Progenitor cell of endocrine pancreas (in vitro differentiated cells): ENCODE measurements around the gene SULT1C4. TPM values are rescaled to one million over a fixed set of nuclear protein-coding genes. Genes with fewer than 3 reads are reported as not detected.

Experiments
- DNase-seq: peaks from one replicate; pipeline ENCODE4 v3.0.0; 2021; ENCODE audit warnings: low spot score; ENCODE audit not compliant: unreplicated experiment
- H3K27ac Mint-ChIP-seq: 2 replicates; pipeline ENCODE4 v1.8.0; 2021; ENCODE audit warnings: mild to moderate bottlenecking, moderate library complexity, mixed read lengths
- H3K27me3 Mint-ChIP-seq: 2 replicates; pipeline ENCODE4 v1.8.0; 2021; ENCODE audit warnings: mixed read lengths
- H3K36me3 Mint-ChIP-seq: 2 replicates; pipeline ENCODE4 v1.8.0; 2022; ENCODE audit warnings: mixed read lengths; ENCODE audit not compliant: insufficient read depth
- H3K4me1 Mint-ChIP-seq: 2 replicates; pipeline ENCODE4 v1.8.0; 2021; ENCODE audit warnings: low read depth, mixed read lengths
- H3K4me3 Mint-ChIP-seq: 2 replicates; pipeline ENCODE4 v1.8.0; 2021; ENCODE audit warnings: low read depth, mild to moderate bottlenecking, moderate library complexity, mixed read lengths
- H3K9me3 Mint-ChIP-seq: 2 replicates; pipeline ENCODE4 v1.8.0; 2021; ENCODE audit warnings: low read depth, mixed read lengths
- CTCF ChIP-seq: fragments of 200-600 bp; sonication (generic); IDR thresholded peaks from one replicate; pipeline ENCODE4 v1.5.0; 2021; ENCODE audit warnings: antibody characterized with exemption, mild to moderate bottlenecking; ENCODE audit not compliant: unreplicated experiment
- total RNA-seq: library from RNA; stranded (reverse); gene quantifications from 2 replicates; pipeline ENCODE4 v1.2.1, GENCODE V29; 2021

The SULT1C4 gene
- total RNA-seq, 1 donor from 2014 or later: 35.5 TPM

GRCh38 chr2:108383146-108383830, 5.5 kb downstream of the SULT1C4 start:
- no peak for DNase-seq
- H3K27ac Mint-ChIP-seq: peak overlapping the region; percentile 63
- no peak overlapping the region for H3K4me3 Mint-ChIP-seq

GRCh38 chr2:108384662-108385393, 7.1 kb downstream of the SULT1C4 start:
- Mint-ChIP-seq H3K4me1 (peaks cover 20% of the 10 kb centered on the region), H3K27ac (no peak overlapping the region), H3K36me3 (peaks cover 55% of the 10 kb centered on the region), H3K27me3 (no peaks in the 10 kb centered on the region), H3K4me3 (no peak overlapping the region), H3K9me3 (no peaks in the 10 kb centered on the region)
- DNase-seq: no peak
- TF ChIP-seq CTCF: no peak

More at GRCh38 chr2:108383146-108383830, 5.5 kb downstream of the SULT1C4 start:
- H3K27me3 Mint-ChIP-seq: no peaks in the 10 kb centered on the region
- no peak for TF ChIP-seq CTCF
- peaks cover 45% of the 10 kb centered on the region for H3K36me3 Mint-ChIP-seq
- H3K9me3 Mint-ChIP-seq: no peaks in the 10 kb centered on the region
- peaks cover 34% of the 10 kb centered on the region for H3K4me1 Mint-ChIP-seq

GRCh38 chr2:108385411-108386071, 7.8 kb downstream of the SULT1C4 start:
- no peak overlapping the region for H3K27ac Mint-ChIP-seq
- H3K4me3 Mint-ChIP-seq: no peak overlapping the region
- TF ChIP-seq CTCF: no peak
- no peaks in the 10 kb centered on the region for H3K27me3 Mint-ChIP-seq
- H3K36me3 Mint-ChIP-seq: peaks cover 57% of the 10 kb centered on the region
- DNase-seq: no peak
- peaks cover 20% of the 10 kb centered on the region for H3K4me1 Mint-ChIP-seq
- H3K9me3 Mint-ChIP-seq: no peaks in the 10 kb centered on the region

- H3K4me3 Mint-ChIP-seq: no peak overlapping the region
- TF ChIP-seq CTCF: no peak
- H3K9me3 Mint-ChIP-seq: peaks cover 9% of the 10 kb centered on the region
- no peaks in the 10 kb centered on the region for H3K27me3 Mint-ChIP-seq
- H3K27ac Mint-ChIP-seq: no peak overlapping the region
- peaks cover 8% of the 10 kb centered on the region for H3K4me1 Mint-ChIP-seq
- H3K36me3 Mint-ChIP-seq: peaks cover 46% of the 10 kb centered on the region
- no peak for DNase-seq
Measured at GRCh38 chr2:108388045-108388444, 10.3 kb downstream of the SULT1C4 start.

- DNase-seq: no peak
- Mint-ChIP-seq H3K27me3 (no peaks in the 10 kb centered on the region), H3K27ac (no peak overlapping the region), H3K36me3 (peaks cover 35% of the 10 kb centered on the region), H3K4me1 (peaks cover 3% of the 10 kb centered on the region), H3K4me3 (no peak overlapping the region), H3K9me3 (peaks cover 12% of the 10 kb centered on the region)
- TF ChIP-seq CTCF: no peak
Measured at GRCh38 chr2:108390340-108390739, 12.6 kb downstream of the SULT1C4 start.
